SIG-M5 (cell line): Measurements from ENCODE around the gene CDC42EP3.

Source experiments
- DNase-seq: peaks from one replicate; lab custom pipeline; 2025; lab: John Stamatoyannopoulos, UW

CDC42EP3 gene

GRCh38 chr2:37618326-37618725 is 53.1 kb downstream of the CDC42EP3 start:
- no peak for DNase-seq

DNA sequence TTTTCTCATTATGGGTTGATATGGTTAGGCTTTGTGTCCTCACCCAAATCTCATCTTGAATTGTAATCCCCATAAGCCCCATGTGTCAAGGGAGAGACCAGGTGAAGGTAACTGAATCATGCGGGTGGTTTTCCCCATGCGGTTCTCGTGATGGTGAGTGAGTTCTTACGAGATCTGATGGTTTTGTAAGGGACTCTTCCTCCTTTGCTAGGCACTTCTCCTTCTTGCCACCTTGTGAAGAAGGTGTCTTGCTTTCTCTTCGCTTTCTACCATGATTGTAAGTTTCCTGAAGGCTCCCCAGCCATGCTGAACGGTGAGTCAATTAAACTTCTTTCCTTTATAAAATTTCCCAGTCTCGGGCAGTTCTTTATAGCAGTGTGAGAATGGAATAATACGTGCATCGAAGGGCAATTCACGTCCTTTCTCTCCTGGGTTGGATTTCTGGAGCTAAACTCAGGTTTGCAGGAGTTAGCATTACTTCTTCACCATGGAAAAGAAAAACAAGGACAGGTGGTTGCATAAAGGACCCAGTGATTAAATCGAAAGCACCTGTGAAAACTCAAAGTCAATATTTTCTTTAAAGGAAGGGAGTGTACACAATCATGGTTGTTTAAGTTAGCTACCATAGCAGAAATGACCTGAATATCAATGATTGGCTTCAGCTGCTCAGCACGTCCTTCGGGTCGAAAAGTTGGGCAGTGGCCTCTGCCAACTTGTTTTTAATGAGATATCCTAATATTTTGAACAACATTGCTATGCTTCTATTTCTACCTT is 54.1 kb downstream of the CDC42EP3 start:
- DNase-seq: no peak

DNA sequence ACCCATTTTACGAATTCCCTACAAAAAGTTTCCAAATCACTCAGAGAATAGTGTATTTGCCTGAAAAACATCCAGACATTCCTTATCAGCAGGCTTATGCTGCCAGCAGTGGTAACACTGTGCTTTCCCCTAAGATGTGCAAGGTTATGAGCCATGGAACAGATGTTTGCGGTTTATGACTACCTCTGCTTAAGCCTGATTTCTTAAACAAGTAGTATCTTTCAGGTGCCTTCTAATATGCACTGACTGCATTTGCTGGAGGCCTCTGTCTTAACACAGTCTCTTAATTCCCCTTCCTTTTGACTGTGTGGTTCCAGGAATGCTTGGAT is 54.8 kb downstream of the CDC42EP3 start:
- no peak for DNase-seq

- no peak for DNase-seq
These were observed 55.4 kb downstream of the CDC42EP3 start for GRCh38 chr2:37615804-37616676.

GRCh38 chr2:37614061-37614738 is 57.2 kb downstream of the CDC42EP3 start:
- no peak for DNase-seq

DNA sequence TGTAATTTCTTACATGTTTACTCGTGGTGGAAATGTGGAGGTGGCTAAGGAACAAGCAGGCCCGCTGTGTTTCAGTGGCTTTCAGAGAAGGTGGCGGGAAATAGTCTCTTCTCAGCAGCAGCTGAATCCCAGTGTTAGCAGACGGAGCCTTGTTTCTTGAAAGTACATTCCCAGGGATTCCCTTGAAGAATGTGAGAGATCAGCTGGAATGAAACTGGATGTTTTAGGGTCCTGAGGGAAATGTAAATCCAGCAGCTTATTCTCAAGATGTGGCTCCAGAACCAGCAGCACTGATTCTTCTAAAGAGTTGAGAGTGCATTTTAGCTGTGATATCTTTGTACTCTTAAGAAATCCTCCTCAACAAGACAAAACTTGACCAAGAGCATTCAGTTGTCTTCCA is 59.1 kb downstream of the CDC42EP3 start:
- DNase-seq: no peak

GRCh38 chr2:37610638-37611289 is 60.7 kb downstream of the CDC42EP3 start:
- DNase-seq: no peak

DNA sequence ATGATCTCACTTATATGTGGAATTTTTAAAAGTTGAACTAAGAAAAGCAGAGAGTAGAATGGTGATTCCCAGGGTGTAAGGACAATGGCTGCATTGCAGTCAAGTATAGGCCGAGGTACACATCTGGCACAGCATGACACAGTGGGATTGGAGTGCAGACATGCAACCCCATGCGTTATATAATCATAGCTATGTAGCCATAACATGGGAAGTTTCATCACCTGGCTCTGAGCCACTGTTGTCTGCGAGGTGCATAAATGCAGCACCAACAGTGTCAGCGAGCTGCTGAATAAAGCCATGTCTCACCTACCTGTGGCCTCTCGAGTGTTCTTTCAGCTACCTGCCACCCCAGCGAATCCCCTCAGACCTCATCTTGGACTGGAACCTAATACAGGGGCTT is 61.7 kb downstream of the CDC42EP3 start:
- DNase-seq: no peak

GRCh38 chr2:37604716-37605115 is 66.7 kb downstream of the CDC42EP3 start:
- DNase-seq: no peak

- DNase-seq: no peak
These were observed 68.7 kb downstream of the CDC42EP3 start for GRCh38 chr2:37602702-37603101.

DNA sequence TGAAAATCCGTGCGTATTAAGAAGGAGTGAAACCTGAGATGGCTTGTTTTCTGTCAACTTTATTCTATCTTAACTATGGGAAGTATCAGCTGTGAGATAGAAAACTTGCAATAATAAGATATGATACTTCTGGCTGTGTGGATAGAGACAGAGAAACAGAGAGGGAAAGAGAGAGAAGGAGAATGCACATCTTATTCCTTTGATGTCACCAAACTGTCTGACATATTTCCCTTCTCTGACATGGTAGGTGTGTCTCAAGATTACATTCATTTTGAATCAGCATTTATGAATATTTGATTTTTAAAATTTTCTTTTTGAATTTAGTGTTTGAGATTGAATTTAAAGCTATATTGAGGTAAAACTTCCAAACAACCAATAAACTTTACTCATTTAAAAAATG is 69.4 kb downstream of the CDC42EP3 start:
- no peak for DNase-seq

GRCh38 chr2:37601569-37601968 is 69.9 kb downstream of the CDC42EP3 start:
- DNase-seq: no peak

GRCh38 chr2:37600735-37601134 is 70.7 kb downstream of the CDC42EP3 start:
- no peak for DNase-seq

DNA sequence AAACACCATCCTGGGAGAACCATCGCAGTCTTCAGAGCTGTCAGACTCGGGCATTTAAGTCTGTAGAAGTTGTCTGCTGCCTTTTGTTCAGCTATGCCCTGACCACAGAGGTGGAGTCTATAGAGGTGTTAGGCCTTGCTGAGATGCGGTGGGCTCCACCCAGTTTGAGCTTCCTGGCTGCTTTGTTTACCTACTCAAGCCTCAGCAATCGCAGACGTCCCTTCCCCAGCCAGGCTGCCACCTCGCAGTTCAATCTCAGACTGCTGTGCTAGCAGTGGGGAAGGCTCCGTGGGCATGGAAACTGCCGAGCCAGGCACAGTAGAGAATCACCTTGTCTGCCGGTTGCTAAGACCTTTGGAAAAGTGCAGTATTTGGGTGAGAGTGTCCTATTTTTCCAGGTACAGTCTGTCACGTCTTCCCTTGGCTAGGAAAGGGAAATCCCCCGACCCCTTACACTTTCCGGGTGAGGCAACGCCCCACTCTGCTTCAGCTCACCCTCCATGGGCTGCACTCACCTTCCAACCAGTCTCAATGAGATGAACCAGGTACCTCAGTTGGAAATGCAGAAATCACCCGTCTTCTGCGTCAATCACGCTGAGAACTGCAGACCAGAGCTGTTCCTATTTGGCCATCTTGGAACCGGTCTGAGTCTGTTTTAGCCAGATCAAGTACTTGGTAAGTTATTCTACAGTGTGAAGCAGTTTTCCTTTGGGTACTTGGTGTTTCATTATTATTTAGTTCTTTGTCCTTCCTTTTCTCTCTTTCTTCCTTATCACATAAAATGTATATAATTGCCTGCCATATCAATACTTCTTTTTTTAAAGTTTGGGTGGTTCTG is 71.5 kb downstream of the CDC42EP3 start:
- no peak for DNase-seq

- DNase-seq: no peak
These were observed 77.7 kb downstream of the CDC42EP3 start for GRCh38 chr2:37593694-37594093.

DNA sequence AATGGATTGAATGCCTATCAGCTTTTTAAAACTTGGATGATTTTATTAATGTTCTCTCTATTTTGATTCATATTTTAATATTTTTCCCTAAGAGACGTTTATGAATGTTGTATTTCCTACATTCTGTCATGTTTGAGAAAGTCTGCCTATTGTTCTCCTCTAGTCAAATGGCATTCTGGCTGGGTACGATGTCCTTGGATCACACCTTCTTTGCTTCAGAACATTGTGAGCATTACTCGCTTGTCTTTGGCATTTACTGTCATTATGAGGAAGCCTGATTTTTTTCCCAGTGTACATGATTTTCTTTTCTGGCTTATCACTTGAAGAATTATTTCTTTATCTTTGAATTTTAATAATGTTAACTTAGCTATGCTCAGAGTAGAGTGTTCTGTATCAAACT is 78.4 kb downstream of the CDC42EP3 start:
- no peak for DNase-seq
